GM12872 (cell line): ENCODE results near the gene TMTC2.

Experiments
- CTCF ChIP-seq: IDR thresholded peaks from 3 replicates; pipeline ENCODE4 v1.5.1; 2011; ENCODE audit warnings: low read depth, mild to moderate bottlenecking, low read length, moderate library complexity; ENCODE audit not compliant: insufficient read depth

The TMTC2 gene

DNA sequence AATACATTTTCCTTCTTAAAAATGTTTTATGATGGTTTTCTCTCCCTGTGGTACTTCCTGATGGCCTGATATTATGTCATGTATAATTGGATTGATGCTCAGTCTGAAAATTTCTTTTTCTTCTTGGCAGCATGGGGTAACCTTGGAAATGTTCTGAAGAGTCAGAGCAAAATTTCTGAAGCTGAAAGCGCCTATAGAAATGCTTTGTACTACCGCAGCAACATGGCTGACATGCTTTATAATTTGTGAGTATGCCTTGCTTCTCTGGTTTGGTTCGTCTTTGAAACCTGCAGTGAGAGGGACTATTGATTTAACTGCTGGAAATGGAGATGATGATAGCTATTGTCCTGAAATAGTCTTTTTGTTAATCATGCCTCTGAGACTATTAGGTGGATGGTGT lies 243.6 kb downstream of the TMTC2 start:
- TF ChIP-seq CTCF = no peak

- no peak for TF ChIP-seq CTCF
Observed at GRCh38 chr12:82931349-82932116, 244.8 kb downstream of the TMTC2 start.

GRCh38 chr12:82937151-82937550 lies 250.4 kb downstream of the TMTC2 start:
- TF ChIP-seq CTCF = no peak

DNA sequence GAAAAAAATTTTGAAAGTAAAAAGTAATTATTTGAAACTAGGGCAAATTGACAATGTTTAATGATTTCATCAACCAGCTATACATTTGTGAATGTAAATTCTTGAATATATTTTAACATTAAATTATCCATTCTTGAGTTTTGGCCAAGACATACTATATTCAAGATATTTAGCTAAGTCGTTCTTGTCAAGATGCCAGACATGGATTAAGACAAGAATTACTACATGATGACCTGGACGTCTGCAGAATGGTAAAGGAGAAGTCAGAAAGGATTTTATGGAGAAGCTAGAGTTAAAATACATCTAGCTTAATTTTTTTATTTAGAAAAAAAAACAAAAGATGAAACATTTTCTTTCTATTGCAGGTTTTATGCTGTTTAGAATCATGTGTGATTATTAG lies 255.8 kb downstream of the TMTC2 start:
- no peak for TF ChIP-seq CTCF

DNA sequence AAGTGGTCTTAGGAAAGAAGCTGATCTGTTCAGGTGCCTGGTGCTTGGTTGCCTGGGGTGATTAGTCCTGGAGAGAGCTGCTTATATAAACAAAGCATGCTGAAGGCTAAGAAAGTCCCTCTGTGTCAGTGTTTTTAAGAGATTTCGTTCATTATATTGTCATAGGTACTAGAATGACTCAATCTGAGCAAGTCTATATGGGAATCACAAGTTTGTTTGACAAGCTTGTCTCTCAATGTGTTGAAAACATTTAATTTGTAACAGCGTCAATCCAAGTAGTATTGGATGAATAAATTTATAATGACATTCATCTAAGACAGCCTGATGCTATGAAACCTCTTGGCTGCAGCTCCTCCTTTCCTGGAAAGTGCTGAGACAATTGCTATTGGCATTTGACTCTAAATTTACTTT lies 256.3 kb downstream of the TMTC2 start:
- TF ChIP-seq CTCF = no peak

DNA sequence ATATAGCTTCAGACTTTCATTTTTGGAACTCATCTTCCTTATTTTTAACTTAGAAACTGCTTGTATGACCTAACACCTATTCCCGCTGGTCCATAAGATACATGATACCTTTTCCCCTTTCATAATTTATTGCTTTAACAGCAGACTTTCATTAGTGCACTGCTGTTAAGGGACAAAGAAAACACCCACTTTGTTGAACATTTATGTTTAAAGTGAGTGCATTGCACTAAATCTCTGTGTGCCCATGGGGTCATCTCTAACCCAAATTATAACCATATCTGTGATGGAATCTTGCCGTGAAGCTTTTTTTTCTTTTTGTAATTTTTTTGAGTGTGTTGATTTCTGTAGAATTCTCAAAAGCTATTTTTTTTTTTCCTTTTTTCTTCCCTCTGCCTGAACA lies 261.8 kb downstream of the TMTC2 start:
- TF ChIP-seq CTCF = no peak

- TF ChIP-seq CTCF = no peak
Observed at GRCh38 chr12:82950356-82950755, 263.6 kb downstream of the TMTC2 start.
